ENCODE measurements around the gene NLRP1.

The NLRP1 gene

GRCh38 chr17:5485270-5486205, 98.8 kb downstream of the NLRP1 start, which contains the start of gene DERL2:
Gene DERL2, minus strand, starts transcription at chr17:5486178. Its CDS starts 17 bp downstream, at chr17:5486161.
- in situ Hi-C loops (cut with MboI; ENCODE audit: low sequenced_read_pairs), result no loop called here

- in situ Hi-C loops (cut with MboI; ENCODE audit: low sequenced_read_pairs), result no loop called here
These were observed 102.9 kb downstream of the NLRP1 start for GRCh38 chr17:5481451-5481850.

- in situ Hi-C loops (cut with MboI; ENCODE audit: low sequenced_read_pairs), result no loop called here
These were observed 103.3 kb downstream of the NLRP1 start for GRCh38 chr17:5480962-5481361.

GRCh38 chr17:5478992-5479391, 105.3 kb downstream of the NLRP1 start:
- in situ Hi-C loops (cut with MboI; ENCODE audit: low sequenced_read_pairs), result no loop called here

GRCh38 chr17:5473906-5474305, 110.4 kb downstream of the NLRP1 start:
- in situ Hi-C loops (cut with MboI; ENCODE audit: low sequenced_read_pairs), result no loop called here

- in situ Hi-C loops (cut with MboI; ENCODE audit: low sequenced_read_pairs), result no loop called here
These were observed 111.8 kb downstream of the NLRP1 start for GRCh38 chr17:5472511-5472910.

GRCh38 chr17:5468075-5468473, 116.2 kb downstream of the NLRP1 start:
- in situ Hi-C loops (cut with MboI; ENCODE audit: low sequenced_read_pairs), result no loop called here

- in situ Hi-C loops (cut with MboI; ENCODE audit: low sequenced_read_pairs), result no loop called here
These were observed 116.9 kb downstream of the NLRP1 start for GRCh38 chr17:5467416-5467815.

GRCh38 chr17:5466295-5466694, 118.0 kb downstream of the NLRP1 start:
- in situ Hi-C loops (cut with MboI; ENCODE audit: low sequenced_read_pairs), result no loop called here

GRCh38 chr17:5464717-5465507, 119.4 kb downstream of the NLRP1 start:
- in situ Hi-C loops (cut with MboI; ENCODE audit: low sequenced_read_pairs), result no loop called here

Measured in hTERT RPE-1 (cell line).